ENCODE measurements around the gene RELB. TPM values are rescaled to one million over a fixed set of nuclear protein-coding genes. Genes with fewer than 3 reads are reported as not detected.

Gene RELB
- total and polyA plus RNA-seq, 9 of the 15 experiments (the other 6 are each of a cell fraction or from before 2014, with no cell fraction given): 0.15 to 1.1 (median 0.28) TPM; not detected in 2

DNA sequence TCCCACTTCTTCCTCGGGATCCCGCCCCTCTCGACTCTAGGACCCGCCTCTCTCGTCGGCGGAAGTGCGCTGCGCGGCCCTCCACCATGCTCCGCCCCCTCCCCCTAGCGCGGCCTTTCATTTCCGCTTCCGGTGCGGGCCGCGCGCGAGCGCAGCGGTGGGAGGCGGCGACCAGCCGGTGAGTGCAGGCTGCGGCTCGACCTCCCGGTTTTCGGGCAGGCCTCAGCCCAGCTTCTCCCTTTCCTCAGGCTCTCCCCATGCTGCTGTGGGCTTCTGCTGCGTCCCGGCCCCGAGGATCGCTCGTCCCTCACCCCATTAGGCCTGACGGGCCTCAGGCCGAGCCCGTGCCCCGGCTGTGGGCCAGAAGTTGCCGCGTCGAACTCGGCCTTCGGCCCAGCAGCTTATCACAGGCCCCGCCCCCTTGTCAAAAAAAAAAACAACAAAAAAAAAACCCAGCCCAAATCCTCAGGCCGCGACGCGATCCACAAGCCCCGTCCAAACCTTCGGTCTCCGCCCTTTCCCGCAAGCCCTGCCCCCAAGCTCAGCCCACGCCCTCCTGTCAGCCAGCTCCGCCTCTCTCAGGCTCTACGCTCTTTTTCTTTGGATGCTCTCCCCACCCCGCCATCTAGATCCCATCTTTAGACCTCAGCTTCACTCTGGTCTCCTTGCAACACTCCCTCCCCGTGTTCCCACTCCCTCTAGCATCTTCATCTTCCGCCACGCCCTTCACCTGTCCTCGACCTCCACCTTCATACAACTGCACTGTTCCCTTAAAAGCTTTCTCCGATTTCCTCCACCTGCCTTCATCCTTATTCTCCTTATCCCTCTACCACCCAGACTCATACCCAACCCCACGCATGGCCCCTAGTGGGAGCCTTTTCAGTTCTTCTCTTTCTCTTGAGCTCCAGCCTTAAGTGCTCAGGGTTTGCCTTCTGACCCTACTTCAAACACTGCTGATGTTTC, 37.9 kb downstream of the RELB start, which contains the start of gene CLASRP (continued):
- TF ChIP-seq, protein P1, sequence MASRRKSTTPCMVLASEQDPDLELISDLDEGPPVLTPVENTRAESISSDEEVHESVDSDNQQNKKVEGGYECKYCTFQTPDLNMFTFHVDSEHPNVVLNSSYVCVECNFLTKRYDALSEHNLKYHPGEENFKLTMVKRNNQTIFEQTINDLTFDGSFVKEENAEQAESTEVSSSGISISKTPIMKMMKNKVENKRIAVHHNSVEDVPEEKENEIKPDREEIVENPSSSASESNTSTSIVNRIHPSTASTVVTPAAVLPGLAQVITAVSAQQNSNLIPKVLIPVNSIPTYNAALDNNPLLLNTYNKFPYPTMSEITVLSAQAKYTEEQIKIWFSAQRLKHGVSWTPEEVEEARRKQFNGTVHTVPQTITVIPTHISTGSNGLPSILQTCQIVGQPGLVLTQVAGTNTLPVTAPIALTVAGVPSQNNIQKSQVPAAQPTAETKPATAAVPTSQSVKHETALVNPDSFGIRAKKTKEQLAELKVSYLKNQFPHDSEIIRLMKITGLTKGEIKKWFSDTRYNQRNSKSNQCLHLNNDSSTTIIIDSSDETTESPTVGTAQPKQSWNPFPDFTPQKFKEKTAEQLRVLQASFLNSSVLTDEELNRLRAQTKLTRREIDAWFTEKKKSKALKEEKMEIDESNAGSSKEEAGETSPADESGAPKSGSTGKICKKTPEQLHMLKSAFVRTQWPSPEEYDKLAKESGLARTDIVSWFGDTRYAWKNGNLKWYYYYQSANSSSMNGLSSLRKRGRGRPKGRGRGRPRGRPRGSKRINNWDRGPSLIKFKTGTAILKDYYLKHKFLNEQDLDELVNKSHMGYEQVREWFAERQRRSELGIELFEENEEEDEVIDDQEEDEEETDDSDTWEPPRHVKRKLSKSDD (conservative IDR thresholded peaks at IDR 0.05; ENCODE audit: low read length): no peak
- peak; percentile 35; the same call in 1 of the 2 replicates for TF ChIP-seq DPF2 (IDR thresholded peaks at IDR 0.05)
- 0 out of 2 replicates have a peak, but pooled peaks have one; percentile 10 for TF ChIP-seq PHB2 (IDR thresholded peaks at IDR 0.05; ENCODE audit: low read depth)
- TF ChIP-seq, protein P2, sequence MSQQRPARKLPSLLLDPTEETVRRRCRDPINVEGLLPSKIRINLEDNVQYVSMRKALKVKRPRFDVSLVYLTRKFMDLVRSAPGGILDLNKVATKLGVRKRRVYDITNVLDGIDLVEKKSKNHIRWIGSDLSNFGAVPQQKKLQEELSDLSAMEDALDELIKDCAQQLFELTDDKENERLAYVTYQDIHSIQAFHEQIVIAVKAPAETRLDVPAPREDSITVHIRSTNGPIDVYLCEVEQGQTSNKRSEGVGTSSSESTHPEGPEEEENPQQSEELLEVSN (IDR thresholded peaks at IDR 0.05; ENCODE audit: borderline replicate concordance in 1 of 2, extremely low read depth in 1 of 2, insufficient read depth in 1 of 2, insufficient read length in 1 of 2, low read depth in 1 of 2, low read length in 1 of 2, poor library complexity in 1 of 2, severe bottlenecking in 1 of 2): peak in 1 of 2 experiments; percentile 52
- peak; percentile 88; the same call in 1 of the 2 replicates for TF ChIP-seq HDGF (IDR thresholded peaks at IDR 0.05)
- no peak for TF ChIP-seq MED1 (CRISPR knock-in tag; IDR thresholded peaks at IDR 0.05; ENCODE audit: borderline replicate concordance)
- TF ChIP-seq, protein P3, sequence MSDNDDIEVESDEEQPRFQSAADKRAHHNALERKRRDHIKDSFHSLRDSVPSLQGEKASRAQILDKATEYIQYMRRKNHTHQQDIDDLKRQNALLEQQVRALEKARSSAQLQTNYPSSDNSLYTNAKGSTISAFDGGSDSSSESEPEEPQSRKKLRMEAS (CRISPR knock-in tag; IDR thresholded peaks at IDR 0.05): peak; percentile 47
- peak; percentile 31; the same call in 1 of the 2 replicates for TF ChIP-seq TOE1 (IDR thresholded peaks at IDR 0.05; ENCODE audit: borderline replicate concordance)
- peak; percentile 82; the same call in 1 of the 2 replicates for TF ChIP-seq TOE1 (CRISPR knock-in tag; IDR thresholded peaks at IDR 0.05; ENCODE audit: borderline replicate concordance, low read depth)
- no peak for TF ChIP-seq RHOXF2B (CRISPR knock-in tag; conservative IDR thresholded peaks at IDR 0.05)
- TF ChIP-seq ELF4 (CRISPR knock-in tag; IDR thresholded peaks at IDR 0.05): no peak
- no peak for TF ChIP-seq POLR3G (IDR thresholded peaks at IDR 0.05; ENCODE audit: extremely low read depth, insufficient read length, insufficient replicate concordance)
- no peak for TF ChIP-seq CBX8 (IDR thresholded peaks at IDR 0.05; ENCODE audit: borderline replicate concordance, extremely low read depth, low read depth, low read length, poor library complexity, severe bottlenecking)
- no peak for TF ChIP-seq FOXM1 (IDR thresholded peaks at IDR 0.05; ENCODE audit: low read depth)
- 0 out of 2 replicates have a peak, but pooled peaks have one; percentile 60 for TF ChIP-seq FOXM1 (CRISPR knock-in tag; IDR thresholded peaks at IDR 0.05; ENCODE audit: low read depth)
- TF ChIP-seq NR2C2 (CRISPR knock-in tag; IDR thresholded peaks at IDR 0.05): no peak; the same call in 1 of the 2 replicates
- TF ChIP-seq NR2C2 (tag; IDR thresholded peaks at IDR 0.05): peak; percentile 98
- TF ChIP-seq SP1 (CRISPR knock-in tag; IDR thresholded peaks at IDR 0.05): peak; percentile 67
- TF ChIP-seq, protein P4, sequence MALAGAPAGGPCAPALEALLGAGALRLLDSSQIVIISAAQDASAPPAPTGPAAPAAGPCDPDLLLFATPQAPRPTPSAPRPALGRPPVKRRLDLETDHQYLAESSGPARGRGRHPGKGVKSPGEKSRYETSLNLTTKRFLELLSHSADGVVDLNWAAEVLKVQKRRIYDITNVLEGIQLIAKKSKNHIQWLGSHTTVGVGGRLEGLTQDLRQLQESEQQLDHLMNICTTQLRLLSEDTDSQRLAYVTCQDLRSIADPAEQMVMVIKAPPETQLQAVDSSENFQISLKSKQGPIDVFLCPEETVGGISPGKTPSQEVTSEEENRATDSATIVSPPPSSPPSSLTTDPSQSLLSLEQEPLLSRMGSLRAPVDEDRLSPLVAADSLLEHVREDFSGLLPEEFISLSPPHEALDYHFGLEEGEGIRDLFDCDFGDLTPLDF (CRISPR knock-in tag; IDR thresholded peaks at IDR 0.05): no peak
- no peak for TF ChIP-seq NEUROD1 (IDR thresholded peaks at IDR 0.05; ENCODE audit: borderline replicate concordance, low read depth, low read length, partially characterized antibody)
- TF ChIP-seq SIN3B (IDR thresholded peaks at IDR 0.05; ENCODE audit: low read depth): peak; percentile 82; the same call in 1 of the 2 replicates

Measured in K562 (cell line).